ENCODE measurements around the gene PGLYRP4. TPM values are rescaled to one million over a fixed set of nuclear protein-coding genes. Genes with fewer than 3 reads are reported as not detected.
"Not testable (repeated sequence)": the region's sequence is repeated elsewhere in the genome, so short reads cannot be mapped to it uniquely, and the experiment has no call there.

Gene PGLYRP4
- polyA plus RNA-seq, 4 donors = 0.18 to 0.33 TPM; not detected in 2

GRCh38 chr1:153347856-153348255, 785 bp downstream of the PGLYRP4 start:
- H3K4me1 ChIP-seq (ENCODE audit: control insufficient read depth in 3 of 3, insufficient read depth in 2 of 3, low read depth in 1 of 3, low read length in 2 of 3) = peaks cover 0 to 23% (median 0%) of the 10 kb centered on the region in 3 donors
- no peaks in the 10 kb centered on the region for H3K36me3 ChIP-seq (ENCODE audit: control insufficient read depth in 3 of 3, insufficient read depth in 2 of 3, low read depth in 1 of 3, low read length in 3 of 3)
- H3K27me3 ChIP-seq (ENCODE audit: control insufficient read depth in 3 of 3, insufficient read depth in 3 of 3, low read length in 3 of 3) = no peaks in the 10 kb centered on the region
- no peaks in the 10 kb centered on the region for H3K9me3 ChIP-seq (ENCODE audit: control insufficient read depth in 2 of 2, insufficient read depth in 1 of 2, low read depth in 1 of 2, low read length in 1 of 2)
- H3K27ac ChIP-seq (ENCODE audit: low read depth in 1 of 3, low read length in 2 of 3) = no peak overlapping the region
- FAIRE-seq = no peak
- DNase-seq = no peak
- H3K4me3 ChIP-seq (ENCODE audit: low read depth in 1 of 3, low read length in 3 of 3) = no peak overlapping the region
- 50 to 61% (median 57%) methylated on average over 7 of the region's 7 CpGs for WGBS, 3 donors

- H3K27ac ChIP-seq (ENCODE audit: low read depth in 1 of 3, low read length in 2 of 3); H3K36me3 ChIP-seq (ENCODE audit: control insufficient read depth in 3 of 3, insufficient read depth in 2 of 3, low read depth in 1 of 3, low read length in 3 of 3); FAIRE-seq; DNase-seq; H3K27me3 ChIP-seq (ENCODE audit: control insufficient read depth in 3 of 3, insufficient read depth in 3 of 3, low read length in 3 of 3); H3K9me3 ChIP-seq (ENCODE audit: control insufficient read depth in 2 of 2, insufficient read depth in 1 of 2, low read depth in 1 of 2, low read length in 1 of 2); H3K4me3 ChIP-seq (ENCODE audit: low read depth in 1 of 3, low read length in 3 of 3): not testable (repeated sequence)
- 71 to 80% (median 73%) methylated on average over 14 of the region's 14 CpGs for WGBS, 3 donors
- H3K4me1 ChIP-seq (ENCODE audit: control insufficient read depth in 3 of 3, insufficient read depth in 2 of 3, low read depth in 1 of 3, low read length in 2 of 3) = peaks cover 0 to 23% (median 0%) of the 10 kb centered on the region in 3 donors
Observed at GRCh38 chr1:153347049-153347448, 1.6 kb downstream of the PGLYRP4 start.

- 9 to 40% (median 15%) methylated on average over 6 of the region's 6 CpGs for WGBS, 3 donors
- no peak for DNase-seq
- no peak overlapping the region for H3K27ac ChIP-seq (ENCODE audit: low read depth in 1 of 3, low read length in 2 of 3)
- no peak for FAIRE-seq
- H3K4me1 ChIP-seq (ENCODE audit: control insufficient read depth in 3 of 3, insufficient read depth in 2 of 3, low read depth in 1 of 3, low read length in 2 of 3) = peaks cover 0 to 23% (median 0%) of the 10 kb centered on the region in 3 donors
- H3K36me3 ChIP-seq (ENCODE audit: control insufficient read depth in 3 of 3, insufficient read depth in 2 of 3, low read depth in 1 of 3, low read length in 3 of 3) = no peaks in the 10 kb centered on the region
- no peaks in the 10 kb centered on the region for H3K9me3 ChIP-seq (ENCODE audit: control insufficient read depth in 2 of 2, insufficient read depth in 1 of 2, low read depth in 1 of 2, low read length in 1 of 2)
- H3K27me3 ChIP-seq (ENCODE audit: control insufficient read depth in 3 of 3, insufficient read depth in 3 of 3, low read length in 3 of 3) = no peaks in the 10 kb centered on the region
- no peak overlapping the region for H3K4me3 ChIP-seq (ENCODE audit: low read depth in 1 of 3, low read length in 3 of 3)
Observed at GRCh38 chr1:153346077-153346723, 2.4 kb downstream of the PGLYRP4 start.

- Histone ChIP-seq H3K27ac (ENCODE audit: low read depth in 1 of 3, low read length in 2 of 3) (no peak overlapping the region), H3K9me3 (ENCODE audit: control insufficient read depth in 2 of 2, insufficient read depth in 1 of 2, low read depth in 1 of 2, low read length in 1 of 2) (no peaks in the 10 kb centered on the region), H3K4me1 (ENCODE audit: control insufficient read depth in 3 of 3, insufficient read depth in 2 of 3, low read depth in 1 of 3, low read length in 2 of 3) (peaks cover 0 to 23% (median 0%) of the 10 kb centered on the region in 3 donors), H3K36me3 (ENCODE audit: control insufficient read depth in 3 of 3, insufficient read depth in 2 of 3, low read depth in 1 of 3, low read length in 3 of 3) (no peaks in the 10 kb centered on the region), H3K27me3 (ENCODE audit: control insufficient read depth in 3 of 3, insufficient read depth in 3 of 3, low read length in 3 of 3) (no peaks in the 10 kb centered on the region), H3K4me3 (ENCODE audit: low read depth in 1 of 3, low read length in 3 of 3) (no peak overlapping the region)
- FAIRE-seq (no peak), DNase-seq (no peak)
- 66 to 75% (median 68%) methylated on average over 14 of the region's 14 CpGs for WGBS, 3 donors
Observed at GRCh38 chr1:153345187-153346076, 3.2 kb downstream of the PGLYRP4 start.

GRCh38 chr1:153344718-153345025, 4.0 kb downstream of the PGLYRP4 start:
- H3K4me1 ChIP-seq (ENCODE audit: control insufficient read depth in 3 of 3, insufficient read depth in 2 of 3, low read depth in 1 of 3, low read length in 2 of 3) = peaks cover 0 to 23% (median 0%) of the 10 kb centered on the region in 3 donors
- DNase-seq (peak; percentile 25 to 57), FAIRE-seq (no peak)
- H3K9me3 ChIP-seq (ENCODE audit: control insufficient read depth in 2 of 2, insufficient read depth in 1 of 2, low read depth in 1 of 2, low read length in 1 of 2) = no peaks in the 10 kb centered on the region
- no peak overlapping the region for H3K4me3 ChIP-seq (ENCODE audit: low read depth in 1 of 3, low read length in 3 of 3)
- 17 to 30% (median 29%) methylated on average over 3 of the region's 3 CpGs for WGBS, 3 donors
- H3K27me3 ChIP-seq (ENCODE audit: control insufficient read depth in 3 of 3, insufficient read depth in 3 of 3, low read length in 3 of 3) = no peaks in the 10 kb centered on the region
- H3K27ac ChIP-seq (ENCODE audit: low read depth in 1 of 3, low read length in 2 of 3) = no peak overlapping the region
- H3K36me3 ChIP-seq (ENCODE audit: control insufficient read depth in 3 of 3, insufficient read depth in 2 of 3, low read depth in 1 of 3, low read length in 3 of 3) = no peaks in the 10 kb centered on the region

GRCh38 chr1:153343811-153344717, 4.6 kb downstream of the PGLYRP4 start:
- 38 to 46% (median 39%) methylated on average over 9 of the region's 9 CpGs for WGBS, 3 donors
- Histone ChIP-seq H3K9me3 (ENCODE audit: control insufficient read depth in 2 of 2, insufficient read depth in 1 of 2, low read depth in 1 of 2, low read length in 1 of 2) (no peaks in the 10 kb centered on the region), H3K27ac (ENCODE audit: low read depth in 1 of 3, low read length in 2 of 3) (no peak overlapping the region), H3K27me3 (ENCODE audit: control insufficient read depth in 3 of 3, insufficient read depth in 3 of 3, low read length in 3 of 3) (no peaks in the 10 kb centered on the region), H3K4me3 (ENCODE audit: low read depth in 1 of 3, low read length in 3 of 3) (no peak overlapping the region), H3K36me3 (ENCODE audit: control insufficient read depth in 3 of 3, insufficient read depth in 2 of 3, low read depth in 1 of 3, low read length in 3 of 3) (no peaks in the 10 kb centered on the region), H3K4me1 (ENCODE audit: control insufficient read depth in 3 of 3, insufficient read depth in 2 of 3, low read depth in 1 of 3, low read length in 2 of 3) (peaks cover 0 to 23% (median 0%) of the 10 kb centered on the region in 3 donors)
- FAIRE-seq (no peak), DNase-seq (no peak)

- no peak for FAIRE-seq
- DNase-seq = no peak
- Histone ChIP-seq H3K27me3 (ENCODE audit: control insufficient read depth in 3 of 3, insufficient read depth in 3 of 3, low read length in 3 of 3) (no peaks in the 10 kb centered on the region), H3K9me3 (ENCODE audit: control insufficient read depth in 2 of 2, insufficient read depth in 1 of 2, low read depth in 1 of 2, low read length in 1 of 2) (no peaks in the 10 kb centered on the region), H3K4me1 (ENCODE audit: control insufficient read depth in 3 of 3, insufficient read depth in 2 of 3, low read depth in 1 of 3, low read length in 2 of 3) (peaks cover 0 to 23% (median 0%) of the 10 kb centered on the region in 3 donors), H3K4me3 (ENCODE audit: low read depth in 1 of 3, low read length in 3 of 3) (no peak overlapping the region), H3K36me3 (ENCODE audit: control insufficient read depth in 3 of 3, insufficient read depth in 2 of 3, low read depth in 1 of 3, low read length in 3 of 3) (no peaks in the 10 kb centered on the region), H3K27ac (ENCODE audit: low read depth in 1 of 3, low read length in 2 of 3) (no peak overlapping the region)
- 18 to 33% (median 19%) methylated on average over 5 of the region's 5 CpGs for WGBS, 3 donors
Observed at GRCh38 chr1:153343040-153343681, 5.5 kb downstream of the PGLYRP4 start.

GRCh38 chr1:153342178-153342577, 6.5 kb downstream of the PGLYRP4 start:
- DNase-seq = no peak
- H3K36me3 ChIP-seq (ENCODE audit: control insufficient read depth in 3 of 3, insufficient read depth in 2 of 3, low read depth in 1 of 3, low read length in 3 of 3) = no peaks in the 10 kb centered on the region
- no peak overlapping the region for H3K4me3 ChIP-seq (ENCODE audit: low read depth in 1 of 3, low read length in 3 of 3)
- 72 to 85% (median 76%) methylated on average over 3 of the region's 3 CpGs for WGBS, 3 donors
- no peak for FAIRE-seq
- H3K4me1 ChIP-seq (ENCODE audit: control insufficient read depth in 3 of 3, insufficient read depth in 2 of 3, low read depth in 1 of 3, low read length in 2 of 3) = peaks cover 0 to 23% (median 0%) of the 10 kb centered on the region in 3 donors
- no peak overlapping the region for H3K27ac ChIP-seq (ENCODE audit: low read depth in 1 of 3, low read length in 2 of 3)
- no peaks in the 10 kb centered on the region for H3K9me3 ChIP-seq (ENCODE audit: control insufficient read depth in 2 of 2, insufficient read depth in 1 of 2, low read depth in 1 of 2, low read length in 1 of 2)
- H3K27me3 ChIP-seq (ENCODE audit: control insufficient read depth in 3 of 3, insufficient read depth in 3 of 3, low read length in 3 of 3) = no peaks in the 10 kb centered on the region

Measured in small intestine (tissue), 7 donors.